NCI-H2029 treated with DMSO at 0.1 percent for 48 hours (cell line): ENCODE data around the gene UBE2G2.
A peak's percentile ranks its signal among the peaks of the same experiment; 100 is the strongest.
"Not testable (repeated sequence)": the region's sequence is repeated elsewhere in the genome, so short reads cannot be mapped to it uniquely, and the experiment has no call there.

Source experiments
- DNase-seq: peaks from one replicate; lab custom pipeline; 2025; lab: John Stamatoyannopoulos, UW

Gene UBE2G2

DNA sequence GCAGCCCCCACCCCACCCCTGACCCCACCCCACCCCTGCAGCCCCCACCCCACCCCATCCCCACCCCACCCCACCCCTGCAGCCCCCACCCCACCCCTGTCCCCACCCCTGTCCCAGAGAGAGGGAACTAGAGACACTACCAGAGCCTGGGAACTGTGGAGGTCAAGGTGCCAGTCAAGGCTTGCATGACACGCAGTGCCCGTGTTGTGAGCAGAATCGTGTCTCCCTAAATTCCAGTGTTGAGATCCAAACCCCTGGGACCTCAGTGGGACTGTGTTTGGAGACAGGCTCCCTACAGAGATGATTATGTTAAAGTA lies 34.7 kb upstream of the UBE2G2 start:
- no peak for DNase-seq

DNA sequence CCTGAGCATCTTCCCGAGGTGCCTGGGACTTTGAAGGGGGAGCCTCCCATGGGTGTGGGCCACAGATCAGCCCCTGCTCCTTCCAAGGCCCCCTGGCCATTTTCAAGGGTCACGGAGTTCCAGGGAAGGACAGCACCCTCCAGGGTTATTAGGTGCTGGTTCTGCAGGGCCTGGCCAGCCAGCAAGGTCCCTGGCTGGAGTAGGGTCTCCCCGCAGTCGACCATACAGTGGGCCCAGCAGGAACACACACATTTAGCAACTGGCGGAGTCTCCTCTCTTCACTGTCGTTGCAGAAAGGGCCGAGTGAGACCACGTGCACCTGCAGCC lies 34.0 kb upstream of the UBE2G2 start:
- no peak for DNase-seq

DNA sequence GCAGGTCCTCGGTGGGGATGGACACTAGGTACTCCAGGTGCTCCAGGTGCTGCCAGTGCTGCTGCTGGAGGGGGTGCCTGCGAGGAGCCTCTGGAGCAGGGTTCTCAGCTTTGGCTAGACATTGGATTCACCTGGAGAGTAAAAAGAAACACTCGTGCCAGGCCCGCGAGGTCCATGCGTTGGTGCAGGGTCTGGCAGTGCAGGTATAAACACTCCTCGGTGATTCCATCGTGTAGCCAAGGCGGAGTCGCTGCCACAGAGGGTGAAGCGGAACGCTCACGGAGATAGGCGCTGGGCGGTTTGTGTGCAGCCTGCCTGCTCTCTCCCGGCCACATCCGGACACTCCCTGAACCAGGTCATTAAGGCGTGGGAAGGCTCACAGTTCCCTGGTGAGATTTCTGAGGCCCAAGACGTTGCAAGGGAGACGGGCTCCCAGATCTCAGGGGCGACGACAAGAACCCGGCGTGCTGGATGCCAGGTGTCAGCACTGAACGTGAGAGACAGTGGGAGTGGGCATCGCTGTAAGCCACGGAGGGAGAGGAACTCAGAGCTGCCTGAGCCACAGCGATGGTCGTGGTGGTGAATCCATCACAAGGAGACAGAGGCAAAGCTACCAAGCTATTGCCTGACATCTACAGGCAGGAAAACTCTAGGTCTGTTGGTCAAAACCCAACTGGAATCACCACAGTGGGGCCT lies 33.5 kb upstream of the UBE2G2 start:
- DNase-seq, result no peak

DNA sequence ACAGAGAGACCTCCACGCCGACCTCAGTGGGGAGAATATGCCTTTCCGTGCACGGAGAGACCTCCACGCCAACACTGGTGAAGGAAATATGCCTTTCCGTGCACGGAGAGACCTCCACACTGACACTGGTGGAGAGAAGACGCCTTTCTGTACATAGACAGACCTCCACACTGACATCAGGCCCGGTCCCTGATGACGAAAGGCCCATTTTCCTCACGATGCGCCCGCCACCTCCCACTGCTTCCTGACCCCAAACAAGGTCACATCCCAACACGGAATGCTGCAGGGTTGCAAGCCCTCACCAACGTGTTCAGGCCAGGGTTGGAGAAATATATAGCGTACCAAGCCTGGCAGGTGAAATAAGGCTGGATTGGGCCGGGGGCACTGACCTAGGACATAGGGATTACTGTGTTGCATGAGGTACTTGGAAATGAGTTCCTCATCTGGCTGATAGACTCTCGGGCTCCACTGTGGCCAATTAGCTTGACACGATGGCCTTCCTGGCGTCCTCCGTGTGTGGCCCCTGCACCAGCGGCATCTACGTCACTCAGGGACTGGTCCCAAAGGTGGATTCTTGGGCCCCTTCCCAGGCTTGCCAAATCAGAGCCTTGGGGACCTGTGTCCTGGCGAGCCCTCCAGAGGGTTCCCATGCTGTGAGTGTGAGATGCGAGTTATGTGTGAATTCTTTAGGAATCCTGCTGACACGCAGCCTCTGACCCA lies 32.8 kb upstream of the UBE2G2 start:
- no peak for DNase-seq

DNA sequence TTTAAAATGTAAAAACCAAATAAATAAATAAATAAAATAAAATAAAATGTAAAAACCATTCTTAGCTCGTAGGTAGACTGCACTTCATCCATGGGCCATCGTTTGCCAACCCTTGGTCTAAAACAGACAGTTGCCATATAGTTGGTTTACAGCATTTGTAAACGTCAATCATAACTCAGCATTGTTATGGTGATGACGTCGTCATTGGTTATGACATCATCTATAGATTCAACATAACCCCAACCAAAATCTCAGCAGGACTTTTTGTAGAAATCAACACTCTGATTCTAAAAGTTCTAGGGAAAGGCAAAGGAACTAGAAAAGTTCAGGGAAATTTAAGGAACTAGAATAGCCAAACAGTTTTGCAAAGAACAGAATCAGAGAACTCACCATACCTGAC lies 32.0 kb upstream of the UBE2G2 start:
- DNase-seq, result no peak

DNA sequence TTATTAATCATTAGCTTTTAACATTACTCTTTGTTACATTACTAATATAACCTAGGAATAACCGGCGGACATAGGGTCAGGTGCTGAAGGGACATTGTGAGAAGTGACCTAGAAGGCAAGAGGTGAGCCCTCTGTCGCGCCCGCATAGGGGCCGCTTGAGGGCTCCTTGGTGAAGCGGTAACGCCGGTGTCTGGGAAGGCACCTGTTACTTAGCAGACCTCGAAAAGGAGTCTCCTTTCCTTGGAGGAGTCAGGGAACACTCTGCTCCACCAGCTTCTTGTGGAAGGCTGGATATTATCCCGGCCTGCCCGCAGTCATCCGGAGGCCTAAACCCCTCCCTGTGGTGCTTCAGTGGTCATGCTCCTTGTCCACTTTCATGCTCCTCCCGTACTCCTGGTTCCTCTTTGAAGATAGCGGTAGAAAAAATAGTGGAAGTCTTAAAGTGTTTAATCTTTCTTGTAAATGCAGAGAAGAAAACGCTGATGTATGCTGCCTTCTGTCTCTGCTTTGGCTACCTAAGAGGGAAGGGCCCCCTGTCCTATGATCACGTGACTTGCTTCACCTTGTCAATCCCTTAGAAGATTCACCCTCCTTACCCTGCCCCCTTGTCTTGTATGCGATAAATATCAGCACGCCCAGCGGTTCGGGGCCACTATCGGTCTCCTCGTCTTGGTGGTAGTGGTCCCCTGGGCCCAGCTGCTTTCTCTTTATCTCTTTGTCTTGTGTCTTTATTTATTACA lies 31.1 kb upstream of the UBE2G2 start:
- not testable (repeated sequence) for DNase-seq

DNA sequence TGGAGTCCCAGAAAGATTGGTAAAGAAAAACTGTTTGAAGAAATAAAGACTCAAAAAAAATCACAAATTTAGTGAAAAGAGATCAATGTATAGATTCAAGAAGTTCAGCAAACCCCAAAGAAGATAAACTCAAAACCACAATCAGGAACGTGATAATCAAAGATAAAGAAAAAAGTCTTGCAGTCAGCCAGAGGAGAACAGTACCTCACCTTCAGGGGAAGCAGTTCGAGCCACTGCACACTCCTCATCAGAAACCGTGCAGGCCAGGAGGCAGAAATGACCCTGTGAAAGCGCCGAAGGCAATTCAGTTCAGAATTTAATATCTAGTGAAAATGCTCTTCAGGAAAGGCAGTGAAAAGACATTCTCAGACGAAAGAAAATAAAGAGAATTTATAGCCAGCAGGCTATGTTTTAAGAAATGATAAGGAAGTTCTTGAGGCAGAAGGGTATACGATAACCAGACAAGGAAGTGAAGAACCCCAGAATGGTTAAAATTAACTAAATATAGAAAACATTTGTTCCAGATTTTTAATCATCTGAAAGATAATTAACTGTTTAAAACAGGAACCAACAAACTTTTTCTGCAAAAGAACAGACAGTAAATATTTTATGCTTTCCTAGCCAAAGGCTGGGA lies 29.7 kb upstream of the UBE2G2 start:
- DNase-seq, result no peak

DNA sequence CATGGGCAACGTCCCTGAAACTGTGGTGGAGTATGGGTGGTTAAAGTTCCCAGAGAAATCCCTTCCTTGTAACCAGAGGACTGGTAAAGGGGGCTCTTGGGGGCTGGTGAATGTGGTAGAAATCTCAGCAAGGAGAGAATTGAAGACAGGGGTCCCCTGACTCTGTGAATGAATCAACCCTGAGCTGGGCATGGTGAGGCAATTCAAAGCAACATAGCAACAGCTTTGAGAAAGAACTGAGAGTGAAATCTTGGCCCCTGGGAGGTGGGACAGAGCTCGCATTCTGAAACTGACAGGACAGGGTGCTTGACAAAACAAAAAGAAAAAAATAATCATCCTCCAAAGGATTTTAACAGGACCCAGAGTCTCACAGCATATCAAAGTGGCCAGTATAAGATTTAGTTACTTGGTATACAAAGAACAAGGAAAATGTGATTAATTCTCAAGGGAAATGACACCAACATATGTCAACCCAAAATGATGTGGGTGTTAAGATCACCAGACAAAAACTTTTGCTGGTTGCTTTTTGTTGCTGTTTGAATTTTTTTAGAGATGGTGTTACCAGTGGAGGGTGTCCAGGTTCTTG lies 28.0 kb upstream of the UBE2G2 start:
- DNase-seq, result no peak

DNA sequence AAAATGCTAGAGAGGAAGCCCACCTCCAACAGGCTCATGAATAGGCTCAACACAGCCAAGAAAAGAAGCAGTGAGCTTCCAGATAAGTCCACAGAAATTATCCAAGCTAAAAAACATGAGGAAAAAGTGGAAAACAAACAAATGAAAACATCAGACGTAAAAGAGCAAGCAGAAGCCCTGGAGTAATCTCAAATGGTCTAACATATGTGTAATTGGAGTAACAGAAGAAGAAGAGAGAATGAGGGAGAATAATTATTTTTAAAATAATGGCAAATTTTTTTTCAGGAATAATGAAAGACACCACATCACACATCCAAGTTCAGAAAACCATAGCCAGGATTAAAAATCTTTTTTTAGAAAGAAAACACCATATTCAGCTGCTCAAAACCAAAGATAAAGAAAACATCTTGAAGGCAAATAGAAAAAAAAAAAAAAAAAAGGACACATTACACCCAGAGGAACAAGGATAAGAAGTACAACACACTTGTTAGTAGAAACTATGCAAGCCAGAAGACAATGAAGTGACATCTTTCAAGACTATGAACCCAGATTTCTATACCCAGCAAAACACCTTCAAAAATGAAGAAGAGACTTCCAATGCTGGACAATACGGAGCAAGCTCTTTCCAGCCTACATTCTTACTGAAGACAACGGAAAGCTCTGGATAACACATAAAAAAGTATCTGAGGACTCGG lies 26.9 kb upstream of the UBE2G2 start:
- DNase-seq, result no peak

DNA sequence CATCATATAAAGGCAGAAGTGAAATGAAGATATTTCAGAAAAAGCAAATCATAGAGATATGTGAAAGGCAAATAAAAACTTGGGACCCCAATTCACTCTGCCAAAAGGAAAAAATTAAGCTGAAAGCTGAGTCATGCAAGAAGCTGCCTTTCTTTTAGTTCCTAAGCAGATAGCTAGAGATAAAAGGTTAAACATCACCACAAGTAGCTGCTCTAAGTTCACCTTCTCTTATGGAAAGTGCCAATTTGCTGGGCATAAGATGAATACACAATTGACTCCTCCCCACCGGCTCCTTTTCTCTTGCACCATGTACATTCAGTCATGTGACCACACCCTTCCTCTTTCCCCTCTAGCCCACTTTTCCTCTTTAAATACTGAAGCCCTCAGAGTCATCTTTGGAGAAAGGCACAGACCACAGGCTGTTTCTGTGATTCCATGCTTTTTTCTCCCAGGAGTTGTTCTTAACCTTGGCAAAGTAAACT lies 21.6 kb upstream of the UBE2G2 start:
- no peak for DNase-seq

DNA sequence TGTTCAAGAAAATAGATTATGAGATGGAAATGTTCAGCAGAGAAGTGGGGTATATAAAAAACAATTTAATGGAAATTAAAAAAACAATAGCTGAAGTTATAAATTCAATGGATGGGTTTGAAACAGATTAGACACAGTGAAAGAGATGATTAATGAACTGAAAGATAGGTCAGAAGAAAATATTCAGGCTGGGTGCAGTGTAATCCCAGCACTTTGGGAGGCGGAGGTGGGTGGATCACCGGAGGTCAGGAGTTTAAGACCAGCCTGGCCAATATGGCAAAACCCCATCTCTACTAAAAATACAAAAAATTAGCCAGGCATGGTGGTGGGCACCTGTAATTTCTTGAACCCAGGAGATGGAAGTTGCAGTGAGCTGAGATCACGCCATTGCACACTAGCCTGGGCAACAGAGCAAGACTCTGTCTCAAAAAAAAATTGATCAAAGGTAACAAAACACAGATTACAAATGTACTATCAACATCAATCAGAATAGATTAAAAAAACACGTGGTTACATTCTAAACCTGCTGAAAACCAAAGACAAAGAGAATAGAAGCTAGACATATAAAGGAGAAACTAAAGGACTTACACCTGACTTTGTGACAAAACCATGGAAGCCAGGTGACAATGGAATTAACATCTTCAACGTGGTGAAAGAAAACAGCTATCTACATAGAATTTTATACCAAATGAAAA lies 21.0 kb upstream of the UBE2G2 start:
- DNase-seq, result no peak

DNA sequence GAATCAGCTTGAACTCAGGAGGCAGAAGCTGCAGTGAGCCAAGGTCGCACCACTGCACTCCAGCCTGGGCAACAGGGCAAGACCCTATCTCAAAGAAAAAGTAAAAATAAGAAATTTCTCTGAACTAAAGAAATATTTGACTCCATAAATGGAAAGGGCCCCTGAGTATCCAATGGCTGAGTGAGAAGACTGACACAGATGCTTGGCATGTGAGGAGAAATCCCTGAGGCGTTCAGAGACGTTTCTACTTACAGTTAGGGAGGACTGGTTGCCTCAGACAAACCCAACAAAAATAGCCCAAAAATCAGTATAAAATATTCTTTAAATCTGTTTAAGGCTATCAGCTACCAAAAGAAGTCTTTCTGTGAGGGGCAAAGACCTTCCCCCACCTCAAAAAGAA lies 19.2 kb upstream of the UBE2G2 start:
- DNase-seq, result no peak

DNA sequence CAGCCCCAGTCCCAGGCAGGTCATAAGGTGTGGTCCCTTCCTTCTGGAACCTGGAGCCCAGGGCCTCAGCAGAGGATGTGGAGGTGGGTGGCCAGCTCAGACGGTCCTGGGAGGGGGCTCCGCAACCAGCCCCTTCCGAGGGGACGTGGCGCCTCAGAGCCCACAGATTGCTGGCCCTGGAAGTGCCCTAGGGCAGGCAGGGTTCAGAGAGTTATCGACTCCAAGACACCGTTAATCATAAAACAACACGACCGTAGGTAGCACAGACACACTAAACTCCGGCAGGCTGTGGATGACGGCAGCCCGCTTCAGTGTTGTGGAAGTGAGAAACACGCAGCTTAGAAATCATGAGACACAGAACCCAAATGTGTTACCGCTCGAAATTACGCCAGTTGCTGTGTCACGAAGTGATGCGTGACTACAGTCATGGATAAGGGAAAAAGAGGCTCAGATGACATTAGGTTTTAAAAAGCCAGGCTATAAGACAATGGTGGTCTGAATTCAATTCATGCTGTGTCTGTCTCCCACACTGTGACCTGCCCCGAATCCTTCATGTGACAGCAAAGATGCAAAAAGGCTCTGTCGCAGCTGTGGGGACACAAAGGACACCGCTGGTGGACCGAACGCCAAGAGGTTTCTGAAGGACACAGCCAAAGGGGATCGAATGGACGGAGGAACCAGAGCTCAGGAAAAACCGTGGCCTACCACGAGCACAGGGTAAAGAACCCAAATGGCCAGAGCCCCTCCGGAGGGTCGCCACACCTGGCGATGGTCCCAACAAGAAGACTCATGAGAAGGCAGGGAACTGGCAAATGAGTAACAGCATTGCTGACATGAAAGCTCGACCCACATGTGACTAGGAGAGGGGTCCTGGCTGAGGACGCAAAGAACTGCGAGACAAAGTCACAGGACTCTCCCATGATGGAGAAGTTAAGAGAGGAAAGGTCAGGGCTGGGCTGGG lies 17.9 kb upstream of the UBE2G2 start:
- DNase-seq, result no peak

DNA sequence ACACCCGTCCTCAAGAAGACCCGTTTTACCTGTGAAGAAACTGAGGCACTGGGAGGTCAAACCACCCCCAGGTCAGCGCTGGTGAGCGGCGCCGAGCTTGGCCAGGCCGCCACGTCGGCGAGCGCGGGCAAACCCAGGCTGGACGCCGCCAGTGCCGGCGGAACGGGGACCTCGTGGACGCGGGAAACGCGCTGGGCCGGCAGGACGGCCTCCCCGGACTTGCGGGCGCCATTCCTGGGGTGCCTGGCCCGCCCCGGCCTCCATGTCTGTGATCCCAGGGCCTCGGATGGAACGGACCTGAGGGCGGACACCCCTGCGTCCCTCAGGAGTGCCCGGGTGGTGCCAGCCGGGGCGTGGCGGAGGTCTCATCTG lies 17.0 kb upstream of the UBE2G2 start:
- DNase-seq, result no peak

DNA sequence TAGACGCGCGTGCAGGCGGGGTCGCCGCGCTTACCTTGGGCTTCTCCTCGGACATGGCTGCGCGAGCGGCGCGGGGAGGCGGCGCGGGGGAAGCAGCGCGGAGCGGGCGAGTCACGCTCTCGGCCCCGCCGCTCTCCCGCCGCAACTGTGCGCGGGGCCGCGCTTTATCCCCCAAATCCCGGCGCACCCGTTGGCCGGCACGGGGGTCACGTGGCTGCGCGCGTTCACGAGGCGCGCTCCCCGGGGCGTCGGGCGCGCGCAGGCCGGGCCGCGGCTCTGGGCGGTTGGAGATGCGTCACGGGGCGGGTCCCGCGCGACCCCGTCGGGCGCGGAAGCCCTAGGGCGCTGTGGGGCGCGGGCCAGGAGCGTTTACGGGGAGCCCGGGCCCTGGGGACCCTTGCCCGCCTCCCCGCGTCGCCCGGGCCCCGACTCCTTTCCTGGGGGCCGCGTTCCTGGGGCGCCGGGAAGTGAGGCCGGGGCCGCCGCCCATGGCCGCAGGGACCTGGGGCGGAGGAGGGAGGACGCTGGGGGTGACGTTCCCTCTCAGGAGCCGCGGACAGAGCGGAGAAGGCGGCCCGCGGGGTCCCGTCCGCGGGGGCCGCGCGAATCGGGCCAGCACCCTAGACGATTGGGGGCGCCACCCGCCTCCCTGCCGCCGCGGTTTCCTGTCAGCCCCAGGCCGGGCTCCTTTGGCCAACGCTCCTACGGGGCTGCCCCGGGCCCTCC lies 16.5 kb upstream of the UBE2G2 start, which contains the start of gene SUMO3:
Gene SUMO3 (minus strand): TSS at position 149 of the 726 bp plus-strand sequence. CDS start 94 bp downstream, at position 55.
- no peak for DNase-seq

DNA sequence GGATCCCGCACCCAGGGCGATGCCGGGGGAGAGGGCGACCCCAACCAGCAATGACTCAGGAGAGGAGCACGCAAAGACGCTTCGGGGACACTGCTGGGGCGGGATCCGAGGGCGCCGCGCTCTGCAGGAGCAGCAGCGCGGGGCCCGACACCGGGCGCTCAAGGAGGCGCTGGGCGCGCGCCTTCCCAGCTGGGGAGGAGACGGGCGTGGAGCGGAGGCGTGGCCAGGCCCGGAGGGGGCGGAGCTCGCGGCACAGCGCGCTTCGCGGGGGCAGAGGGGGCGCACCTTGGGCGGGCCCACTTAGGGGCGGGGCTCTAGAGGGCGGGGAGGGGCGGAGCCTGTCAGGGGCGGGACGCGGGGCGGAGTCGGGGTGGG lies 15.9 kb upstream of the UBE2G2 start:
- DNase-seq, result peak; percentile 46

DNA sequence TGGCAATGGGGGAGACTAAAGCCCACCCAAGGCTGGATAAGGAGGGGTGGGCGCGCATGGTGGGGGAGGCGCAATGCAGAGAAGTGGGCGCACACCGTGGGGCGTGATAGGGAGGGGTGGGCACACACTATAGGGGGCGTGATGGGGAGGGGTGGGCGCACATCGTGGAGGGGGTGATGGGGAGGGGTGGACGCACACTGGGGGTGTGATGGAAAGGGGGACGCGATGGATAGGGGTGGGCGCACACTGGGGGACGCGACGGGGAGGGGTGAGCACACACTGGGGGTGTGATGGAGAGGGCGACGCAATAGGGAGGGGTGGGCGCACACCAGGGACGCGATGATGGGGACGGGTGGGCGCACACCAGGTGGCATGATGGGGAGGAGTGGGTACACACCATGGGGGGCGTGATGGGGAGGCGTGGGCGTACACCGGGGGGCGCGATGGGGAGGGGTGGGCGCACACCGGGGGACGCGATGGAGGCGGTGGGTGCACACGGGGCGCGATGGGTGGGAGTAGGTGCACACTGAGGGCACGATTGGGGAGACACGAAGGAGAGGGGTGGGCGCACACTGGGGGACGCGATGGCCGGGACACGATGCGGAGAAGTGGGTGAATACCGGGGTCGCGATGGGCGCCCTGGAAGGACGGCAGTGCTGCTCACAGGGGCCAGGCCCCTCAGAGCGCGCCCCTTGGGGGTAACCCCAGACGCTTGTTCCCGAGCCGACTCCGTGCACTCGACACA lies 15.3 kb upstream of the UBE2G2 start:
- no peak for DNase-seq

DNA sequence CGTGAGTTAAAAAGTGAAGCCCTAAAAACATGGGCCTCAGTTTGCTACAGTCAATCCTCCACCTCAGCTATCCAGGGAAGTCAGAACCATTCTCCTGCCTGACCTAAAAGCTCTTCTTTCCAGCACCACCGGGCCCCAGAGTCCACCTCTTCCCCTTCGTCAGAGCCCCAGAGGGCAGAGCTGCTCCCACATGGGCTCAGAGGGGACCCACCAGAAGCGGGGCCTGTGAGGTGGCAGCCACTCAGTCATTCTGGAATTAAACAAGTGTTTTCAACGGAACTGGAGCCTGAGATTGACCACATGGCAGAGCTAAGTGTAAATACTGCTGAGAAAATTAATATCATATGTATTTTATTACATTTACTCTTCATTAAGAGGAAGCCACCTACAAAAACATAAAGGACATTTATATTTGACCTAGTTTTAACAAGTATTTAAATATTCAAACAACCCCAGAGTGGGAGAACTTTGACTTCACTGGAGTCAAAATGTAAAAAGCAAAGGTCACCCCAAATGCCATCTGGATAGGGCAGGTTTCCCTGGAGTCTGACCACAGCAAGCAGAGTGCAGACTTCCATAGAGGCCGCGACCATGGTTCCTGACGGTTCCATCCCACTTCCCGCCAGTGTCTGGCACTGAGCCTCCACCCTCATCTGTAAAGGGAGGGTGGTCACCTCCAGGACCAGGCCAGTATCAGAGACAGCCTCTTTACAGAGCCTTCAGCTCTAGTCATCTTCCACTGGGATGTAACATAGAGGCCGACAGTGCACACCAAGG lies 14.4 kb upstream of the UBE2G2 start:
- DNase-seq, result no peak
